Measurements from ENCODE around the gene CIB4.
A peak's percentile ranks its signal among the peaks of the same experiment; 100 is the strongest.

CIB4 gene

GRCh38 chr2:26605195-26605998 is 35.8 kb downstream of the CIB4 start:
- DNase-seq = peak; percentile 75

GRCh38 chr2:26602575-26602974 is 38.6 kb downstream of the CIB4 start:
- DNase-seq = no peak

GRCh38 chr2:26599387-26599786 is 41.8 kb downstream of the CIB4 start:
- no peak for DNase-seq

- DNase-seq = no peak
Observed at GRCh38 chr2:26598996-26599373, 42.2 kb downstream of the CIB4 start.

GRCh38 chr2:26598336-26598995 is 42.7 kb downstream of the CIB4 start:
- no peak for DNase-seq

GRCh38 chr2:26597197-26597596 is 44.0 kb downstream of the CIB4 start:
- DNase-seq = no peak

- DNase-seq = no peak
Observed at GRCh38 chr2:26595146-26595545, 46.0 kb downstream of the CIB4 start.

- peak; percentile 18 for DNase-seq
Observed at GRCh38 chr2:26591619-26592505, 49.3 kb downstream of the CIB4 start.

- no peak for DNase-seq
Observed at GRCh38 chr2:26590980-26591618, 50.1 kb downstream of the CIB4 start.

- DNase-seq = no peak
Observed at GRCh38 chr2:26590508-26590907, 50.7 kb downstream of the CIB4 start.

GRCh38 chr2:26588576-26588975 is 52.6 kb downstream of the CIB4 start:
- DNase-seq = no peak

GRCh38 chr2:26587994-26588393 is 53.2 kb downstream of the CIB4 start:
- DNase-seq = no peak

GRCh38 chr2:26585966-26586365 is 55.2 kb downstream of the CIB4 start:
- no peak for DNase-seq

GRCh38 chr2:26585100-26585499 is 56.1 kb downstream of the CIB4 start:
- DNase-seq = no peak

GRCh38 chr2:26584656-26585055 is 56.5 kb downstream of the CIB4 start:
- DNase-seq = no peak

- DNase-seq = no peak
Observed at GRCh38 chr2:26584191-26584590, 57.0 kb downstream of the CIB4 start.

- no peak for DNase-seq
Observed at GRCh38 chr2:26583381-26583911, 57.7 kb downstream of the CIB4 start.

- DNase-seq = no peak
Observed at GRCh38 chr2:26582890-26583289, 58.3 kb downstream of the CIB4 start.

GRCh38 chr2:26581991-26582842 is 58.9 kb downstream of the CIB4 start:
- DNase-seq = no peak

GRCh38 chr2:26581266-26581990 is 59.7 kb downstream of the CIB4 start:
- DNase-seq = no peak

- DNase-seq = no peak
Observed at GRCh38 chr2:26580751-26581150, 60.4 kb downstream of the CIB4 start.

Data from hematopoietic multipotent progenitor cell treated with erythropoietin and hydrocortisone succinate and interleukin-3 and kit ligand, for 6 days (in vitro differentiated cells).